GM19193 (cell line): Measurements from ENCODE around the gene UBAP1L.

ENCODE experiments used
- POLR2A ChIP-seq: IDR thresholded peaks from 4 replicates; pipeline ENCODE4 v1.6.1; 2011; ENCODE audit not compliant: insufficient read depth, insufficient read length; ENCODE audit errors: extremely low read depth

Gene UBAP1L

DNA sequence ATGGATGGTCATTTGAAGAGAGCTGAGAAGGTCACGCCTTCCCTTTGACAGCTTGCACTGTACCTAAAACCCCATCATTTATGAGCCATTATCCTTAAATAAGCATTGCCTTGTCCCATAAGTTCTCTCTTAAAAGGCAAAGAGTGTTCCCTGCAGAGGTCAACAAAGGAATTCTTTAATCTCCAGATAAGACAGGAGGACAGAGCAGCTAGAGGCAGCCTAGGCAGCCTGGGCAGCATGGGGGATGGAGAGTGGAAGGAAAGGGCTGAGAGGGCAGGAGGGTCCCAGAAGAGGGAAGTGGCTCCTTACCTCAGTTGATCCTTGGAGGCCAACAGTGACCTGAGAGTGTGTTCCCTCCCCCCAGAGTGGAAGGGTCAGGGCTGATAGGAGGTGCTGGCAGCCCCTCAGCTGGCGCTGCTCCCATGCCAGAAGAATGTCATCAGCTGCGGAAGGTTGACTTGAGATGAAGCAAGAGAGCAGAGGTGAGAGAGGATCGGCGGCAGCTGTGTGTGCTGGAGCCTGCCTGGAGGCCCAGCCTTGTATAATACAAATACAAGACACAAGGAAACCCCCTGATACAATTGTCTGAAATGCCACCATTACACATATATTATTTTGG is 25.7 kb downstream of the UBAP1L start:
- TF ChIP-seq POLR2A = no peak

DNA sequence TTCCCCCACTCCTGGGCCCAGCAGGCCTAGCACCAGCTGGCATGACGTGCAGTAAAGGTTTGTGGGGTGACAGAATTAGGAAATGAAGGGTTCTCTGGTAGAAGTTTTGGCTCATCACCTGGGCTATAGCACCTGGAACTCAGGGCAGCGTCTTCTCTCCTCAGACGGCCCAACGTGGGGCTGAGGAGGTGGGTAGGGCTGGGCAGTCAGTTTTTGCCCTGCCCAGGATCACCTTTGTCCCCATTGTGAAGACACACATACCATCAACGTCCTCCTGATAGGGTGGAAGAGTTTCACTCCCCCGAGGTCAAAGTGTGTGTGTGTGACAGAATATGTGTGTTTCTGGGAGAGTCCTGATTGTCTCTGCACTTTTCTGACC is 26.4 kb downstream of the UBAP1L start:
- no peak for TF ChIP-seq POLR2A

DNA sequence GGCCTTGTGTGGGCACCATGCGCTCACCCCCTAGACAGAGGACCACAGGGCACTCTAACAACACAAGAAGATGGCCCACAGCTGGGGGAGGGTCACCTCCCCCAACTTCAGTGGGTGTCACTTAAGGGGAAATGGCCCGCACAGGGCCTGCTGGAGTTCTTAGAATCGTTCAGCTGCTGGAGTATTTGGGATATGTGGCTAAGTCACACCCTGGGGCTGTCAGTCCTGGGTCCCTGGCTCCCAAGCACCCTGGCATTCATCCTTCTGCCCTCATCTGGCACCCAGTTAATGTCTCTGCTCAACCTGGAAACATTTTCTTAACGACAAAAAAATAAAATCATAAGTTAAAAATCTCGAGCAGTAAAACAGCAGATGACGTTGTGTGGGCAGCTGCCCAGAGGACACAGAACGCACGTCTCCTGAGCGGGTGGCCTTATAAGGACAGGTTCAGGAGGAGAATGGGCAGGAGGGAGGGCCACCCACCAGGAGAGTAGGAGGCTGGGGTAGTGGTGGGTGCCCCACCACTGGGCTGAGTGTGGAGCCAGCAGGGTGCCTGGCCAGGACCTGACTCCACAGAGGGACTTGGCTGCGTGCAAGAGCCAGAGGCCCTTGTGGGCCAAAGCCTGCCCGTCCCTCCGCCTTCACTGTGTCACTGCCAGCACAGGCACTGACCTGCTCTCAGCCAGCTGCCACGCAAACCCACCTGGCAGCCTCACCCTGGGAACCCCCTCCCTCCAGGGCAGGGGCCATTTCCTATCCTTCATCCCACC is 26.9 kb downstream of the UBAP1L start:
- no peak for TF ChIP-seq POLR2A

DNA sequence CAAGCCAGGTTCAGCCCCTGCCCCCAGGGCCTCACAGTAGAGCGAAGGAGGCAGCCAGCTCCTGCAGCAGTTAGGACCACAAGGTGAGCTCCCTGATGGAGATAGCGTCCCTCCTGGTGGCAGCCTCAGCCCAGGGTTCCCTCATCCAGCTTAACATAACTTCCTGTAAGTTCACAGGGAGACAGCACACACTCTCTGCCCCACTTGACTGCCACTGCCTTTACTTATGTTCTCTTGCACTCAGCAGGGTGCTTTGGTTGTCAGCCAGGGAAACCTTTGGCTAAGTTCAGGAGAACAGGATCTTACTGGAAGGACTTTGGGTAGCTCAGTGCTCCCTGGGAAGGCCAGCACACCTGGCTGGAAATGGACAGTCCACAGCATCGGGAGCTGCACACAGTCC is 27.6 kb downstream of the UBAP1L start:
- TF ChIP-seq POLR2A = no peak

DNA sequence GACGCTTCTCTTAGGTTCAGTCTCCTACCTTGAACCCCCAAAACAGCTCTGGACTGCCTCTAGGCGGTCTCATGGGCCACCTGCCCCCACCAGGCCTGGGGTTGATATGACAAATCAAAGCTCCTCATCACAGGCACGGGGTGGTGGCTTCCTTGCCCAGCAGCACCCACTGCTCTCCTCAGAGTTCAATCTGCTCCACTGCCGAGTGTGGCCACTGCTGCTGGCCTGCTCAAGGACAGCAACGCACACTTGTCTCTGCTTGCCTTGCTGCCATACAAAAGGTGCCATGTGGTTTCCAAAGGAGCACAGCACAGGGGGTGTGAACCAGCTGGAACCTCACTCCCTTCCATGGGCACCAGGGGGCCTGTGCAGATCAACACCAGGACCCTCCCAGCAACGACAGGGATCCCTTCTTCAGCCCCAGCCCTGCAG is 28.3 kb downstream of the UBAP1L start:
- no peak for TF ChIP-seq POLR2A

DNA sequence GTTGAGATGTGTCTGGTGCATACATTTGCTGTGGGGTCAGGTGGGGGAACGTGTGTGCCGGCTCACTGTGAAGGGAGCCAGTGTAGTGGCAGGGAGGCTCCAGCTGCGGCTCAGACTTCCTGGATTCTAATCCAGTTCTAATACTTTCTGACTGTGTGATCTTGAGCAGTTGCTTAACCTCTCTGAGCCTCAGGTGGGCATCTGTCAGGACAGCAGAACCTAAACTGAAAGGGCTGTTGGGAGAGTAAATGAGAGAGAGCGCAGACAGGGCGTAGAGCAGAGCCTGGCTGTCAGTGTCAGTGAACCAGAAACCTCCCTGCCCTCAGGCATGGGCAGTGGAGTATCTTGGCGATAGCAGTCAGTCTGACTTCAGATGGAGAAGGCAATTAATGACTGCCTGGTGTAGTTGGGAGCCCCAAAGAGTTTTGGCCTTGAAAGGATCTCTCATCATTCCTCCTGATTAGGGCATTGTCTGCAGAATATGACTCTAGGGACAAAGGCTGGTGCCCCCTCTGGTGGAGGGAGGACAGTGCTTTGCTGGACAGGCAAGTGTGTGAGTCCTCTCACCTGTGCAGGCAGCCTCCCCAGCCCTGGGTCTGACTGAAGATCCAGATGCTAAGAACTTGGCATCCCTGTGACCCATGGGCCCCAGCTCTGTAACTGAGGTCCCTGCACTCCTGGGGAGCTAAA is 28.9 kb downstream of the UBAP1L start:
- TF ChIP-seq POLR2A = no peak

DNA sequence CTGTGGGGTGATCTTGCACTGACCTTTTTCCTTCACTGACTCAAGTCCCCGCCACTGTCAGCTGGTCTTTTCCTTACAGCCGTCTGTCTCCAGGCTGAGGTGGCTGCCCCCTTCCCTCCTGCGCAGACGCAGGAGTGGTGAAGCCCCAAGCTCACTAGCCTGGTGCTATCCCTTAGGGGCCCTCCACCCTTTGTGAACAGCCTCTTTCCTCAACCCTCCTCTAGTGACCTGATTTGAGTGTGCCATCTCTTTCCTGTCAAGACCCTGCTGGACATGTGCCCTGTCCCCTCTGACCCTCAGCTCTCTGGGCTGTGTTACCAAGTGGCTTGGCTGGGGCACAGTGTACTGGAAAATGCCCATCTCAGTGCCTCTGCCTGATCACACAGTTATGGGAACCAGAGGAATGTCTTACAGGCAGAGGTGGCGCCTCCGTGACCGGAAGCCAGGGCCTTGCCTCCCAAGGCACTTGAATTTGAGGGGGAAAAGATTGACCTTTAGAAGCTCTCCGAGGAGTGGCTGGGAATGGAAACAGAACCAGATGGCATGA is 29.7 kb downstream of the UBAP1L start:
- TF ChIP-seq POLR2A = no peak

DNA sequence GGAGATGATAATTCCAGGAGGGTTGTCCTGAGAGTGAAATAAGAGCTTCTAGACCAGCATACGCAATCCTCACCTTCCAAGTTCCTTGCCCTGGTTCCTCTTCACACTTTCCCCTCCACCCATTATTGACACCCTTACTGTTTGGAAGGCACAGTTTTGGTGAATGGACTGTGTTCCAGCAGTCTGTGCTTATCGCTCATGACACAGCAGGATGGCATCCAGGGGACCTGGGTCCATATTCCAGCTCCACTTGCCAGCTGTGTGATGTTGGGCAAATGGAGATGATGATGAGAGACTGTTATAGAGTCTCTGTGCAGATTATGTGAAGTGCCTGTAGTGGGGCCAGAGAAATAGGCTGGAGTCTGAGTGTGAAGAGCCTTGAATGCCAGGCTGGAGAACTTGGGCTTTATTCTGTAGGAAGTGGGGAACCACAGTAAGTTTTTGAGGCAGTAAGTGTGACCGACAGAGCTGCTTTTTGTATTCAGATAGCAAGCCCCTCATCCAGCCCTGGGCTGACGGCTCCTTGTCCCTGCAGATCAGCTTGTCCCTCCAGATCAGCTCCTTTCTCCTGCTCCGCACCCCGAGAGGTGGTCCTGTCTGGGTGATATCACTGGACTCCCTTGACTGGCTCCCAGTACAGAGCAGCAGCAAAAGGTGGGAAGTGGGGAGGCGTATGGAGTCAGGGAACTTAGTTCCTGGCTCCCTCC is 30.3 kb downstream of the UBAP1L start:
- no peak for TF ChIP-seq POLR2A

DNA sequence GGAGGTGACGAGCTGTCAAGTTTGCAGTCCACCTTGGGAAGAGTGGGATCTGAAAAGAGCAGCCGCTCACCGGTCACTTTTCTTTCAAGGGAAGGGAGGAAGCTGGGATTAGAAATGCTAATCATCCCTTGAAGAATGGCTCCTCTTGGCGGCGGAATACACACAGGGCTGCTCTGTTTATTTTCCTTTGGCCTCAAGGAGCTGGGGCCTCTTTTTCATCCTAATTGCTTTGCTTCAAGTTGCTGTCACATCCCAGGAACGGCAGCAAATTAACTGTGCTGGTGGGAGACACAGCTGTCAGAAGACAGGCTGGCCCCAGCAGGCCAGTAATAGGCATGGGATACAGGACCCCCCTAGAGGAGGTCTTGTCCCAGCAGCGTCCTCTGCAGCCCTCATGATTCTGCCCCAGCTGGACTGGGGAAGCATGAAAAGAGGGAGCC is 31.7 kb downstream of the UBAP1L start:
- no peak for TF ChIP-seq POLR2A

DNA sequence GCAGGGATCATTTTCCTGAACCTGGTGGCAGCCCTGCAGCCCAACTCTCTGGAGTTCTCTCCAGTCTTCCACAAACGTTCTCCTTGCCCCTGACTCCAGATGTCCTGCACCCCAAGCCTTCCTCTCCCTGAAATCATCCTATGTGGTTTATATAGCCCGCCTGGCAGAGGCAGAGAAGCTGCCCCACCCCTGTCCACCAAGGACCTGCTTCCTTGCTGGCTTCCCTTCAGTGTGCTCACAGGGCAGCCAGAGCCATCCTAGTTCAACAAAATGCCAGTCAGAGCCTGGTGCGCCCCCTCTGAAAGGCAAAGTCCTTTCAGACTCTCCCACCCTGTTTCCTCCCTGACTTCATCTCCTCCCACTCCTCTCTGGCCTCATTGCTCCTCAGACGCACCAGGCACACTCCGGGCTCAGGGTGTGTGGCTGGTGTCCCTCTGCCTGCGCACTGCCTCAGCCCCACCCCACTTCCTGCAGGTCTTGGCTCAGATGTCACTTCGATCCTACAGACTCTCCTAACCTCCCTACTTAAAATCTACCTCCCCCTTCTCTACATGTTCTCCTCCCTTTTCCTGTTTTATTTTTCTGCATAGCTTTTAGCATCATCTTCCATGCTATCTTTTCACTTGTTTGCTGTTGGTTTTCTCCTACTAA is 32.6 kb downstream of the UBAP1L start:
- no peak for TF ChIP-seq POLR2A

DNA sequence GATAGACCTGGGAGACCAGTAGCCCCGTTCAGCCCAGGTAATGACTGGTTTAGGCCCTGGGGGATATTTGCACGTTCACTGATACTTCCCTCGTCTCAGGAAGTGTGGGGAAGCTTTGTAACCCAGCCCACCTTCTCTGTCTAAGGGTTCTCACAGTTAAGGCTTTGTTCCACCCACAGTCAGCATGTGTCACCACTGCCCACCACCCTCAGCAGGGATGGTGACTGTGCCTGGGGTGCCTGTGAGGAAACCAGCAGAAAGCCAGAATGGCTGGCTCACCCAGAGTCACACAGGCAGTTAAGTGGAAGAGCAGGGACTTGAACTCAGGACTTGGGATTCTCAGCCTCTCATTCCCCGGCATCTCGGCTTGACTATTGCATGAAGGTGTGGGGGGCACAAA is 33.2 kb downstream of the UBAP1L start:
- no peak for TF ChIP-seq POLR2A

DNA sequence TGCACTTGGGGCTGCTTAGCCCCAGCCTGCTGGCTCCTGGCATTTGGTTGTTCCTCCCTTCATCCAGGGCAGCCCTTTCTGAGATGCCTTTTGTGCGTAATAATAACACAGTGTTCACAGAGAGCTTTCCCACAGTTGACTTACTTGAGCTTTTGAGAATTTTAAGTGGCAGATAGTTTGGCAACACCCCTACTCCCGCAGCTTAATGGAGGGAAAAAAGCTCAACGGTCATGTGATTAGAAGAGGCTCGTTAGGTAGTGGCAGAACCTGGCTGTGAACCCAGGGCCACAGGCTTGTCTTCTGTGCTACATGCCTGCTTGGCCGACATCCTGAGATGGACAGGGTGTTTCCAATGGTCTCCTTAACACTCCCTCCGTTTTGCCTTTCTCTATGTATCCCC is 33.7 kb downstream of the UBAP1L start:
- TF ChIP-seq POLR2A = no peak

DNA sequence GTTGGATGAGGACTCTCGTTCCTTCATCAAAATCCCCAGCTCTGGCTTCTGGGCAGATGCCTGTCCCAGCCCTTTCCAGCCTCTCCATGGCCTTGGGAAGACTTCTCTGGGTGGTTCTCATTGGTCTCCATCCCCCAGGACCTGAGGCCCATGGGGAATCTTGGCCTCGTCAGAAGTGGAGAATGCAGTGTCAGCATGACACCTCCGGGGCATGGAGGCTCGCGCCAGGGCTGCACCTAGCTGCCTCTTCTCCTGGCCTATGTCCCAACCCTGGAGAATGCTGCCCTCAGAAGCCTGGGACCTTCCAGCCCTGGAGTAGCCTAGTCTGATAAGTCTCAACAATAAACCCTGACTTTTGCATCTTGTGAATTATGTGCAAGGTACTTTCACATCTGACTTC is 35.4 kb downstream of the UBAP1L start:
- no peak for TF ChIP-seq POLR2A

DNA sequence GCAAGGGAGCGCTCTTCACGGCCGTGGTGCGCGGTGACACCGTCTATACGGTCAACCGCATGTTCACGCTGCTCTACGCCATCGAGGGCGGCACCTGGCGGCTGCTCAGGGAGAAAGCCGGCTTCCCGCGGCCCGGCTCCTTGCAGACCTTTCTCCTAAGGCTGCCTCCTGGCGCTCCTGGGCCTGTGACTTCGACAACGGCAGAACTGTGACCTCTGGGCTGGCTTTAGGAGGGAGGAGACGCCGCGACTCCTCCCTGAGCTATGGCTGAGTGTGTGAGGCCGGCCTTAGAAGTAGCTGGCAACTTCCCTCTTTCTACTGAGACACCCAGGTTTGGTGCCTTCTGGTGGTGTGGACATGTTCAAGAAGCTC is 37.0 kb downstream of the UBAP1L start:
- TF ChIP-seq POLR2A = no peak
